GM23338 (cell line): ENCODE measurements around the gene TOR1AIP2. TPM values are rescaled to one million over a fixed set of nuclear protein-coding genes. Genes with fewer than 3 reads are reported as not detected.

Source experiments
- ATAC-seq: fragments of 200-7000 bp; cut with Tn5 transposase; 3 replicates; pipeline ENCODE4 v1.9.1; 2020
- DNase-seq: peaks from one replicate; pipeline ENCODE4 v3.0.0-alpha.2; 2015; ENCODE audit warnings: low spot score
- H2AFZ ChIP-seq: fragments of 200-600 bp; sonication (generic); 2 replicates; pipeline ENCODE4 v1.8.0; 2016; ENCODE audit warnings: antibody characterized with exemption, mild to moderate bottlenecking, moderate library complexity
- H3F3A ChIP-seq: fragments of 200-600 bp; sonication (generic); replicated peaks from 2 replicates; pipeline ENCODE4 v1.8.0; 2017; ENCODE audit warnings: antibody characterized with exemption, mixed run types, low read depth
- H3K27ac ChIP-seq: fragments of 200-600 bp; sonication (generic); 2 replicates; pipeline ENCODE4 v1.6.1; 2016; ENCODE audit warnings: low read depth
- H3K27me3 ChIP-seq: fragments of 200-600 bp; sonication (generic); 2 replicates; pipeline ENCODE4 v1.8.0; 2016; ENCODE audit warnings: mild to moderate bottlenecking, mixed run types, moderate library complexity; ENCODE audit not compliant: insufficient read depth
- H3K36me3 ChIP-seq: fragments of 200-600 bp; sonication (generic); 2 replicates; pipeline ENCODE4 v1.8.0; 2016; ENCODE audit warnings: mild to moderate bottlenecking; ENCODE audit not compliant: insufficient read depth
- H3K4me1 ChIP-seq: fragments of 200-600 bp; sonication (generic); 2 replicates; pipeline ENCODE4 v1.8.0; 2016; ENCODE audit warnings: mild to moderate bottlenecking, moderate library complexity; ENCODE audit not compliant: insufficient read depth
- H3K4me2 ChIP-seq: fragments of 200-600 bp; sonication (generic); 2 replicates; pipeline ENCODE4 v1.7.1; 2017; ENCODE audit warnings: mixed run types
- H3K4me3 ChIP-seq: fragments of 200-600 bp; sonication (generic); 2 replicates; pipeline ENCODE4 v1.6.1; 2016; ENCODE audit warnings: mixed run types
- H3K79me2 ChIP-seq: fragments of 200-600 bp; sonication (generic); replicated peaks from 2 replicates; pipeline ENCODE4 v1.8.0; 2017; ENCODE audit warnings: mild to moderate bottlenecking; ENCODE audit not compliant: insufficient read depth
- H3K9me2 ChIP-seq: fragments of 200-600 bp; sonication (generic); 2 replicates; pipeline ENCODE4 v1.8.0; 2017; ENCODE audit not compliant: insufficient read depth
- H4K20me1 ChIP-seq: fragments of 200-600 bp; sonication (generic); replicated peaks from 2 replicates; pipeline ENCODE4 v1.8.0; 2017; ENCODE audit warnings: mild to moderate bottlenecking; ENCODE audit not compliant: insufficient read depth
- H3K27ac Mint-ChIP-seq: 2 replicates; pipeline ENCODE4 v1.8.0; 2020; ENCODE audit warnings: inconsistent platforms, mild to moderate bottlenecking, moderate library complexity, mixed read lengths
- H3K27me3 Mint-ChIP-seq: 3 replicates; pipeline ENCODE4 v1.8.0; 2022; ENCODE audit warnings: low read depth, mild to moderate bottlenecking, moderate library complexity, mixed read lengths, inconsistent platforms; ENCODE audit not compliant: insufficient read depth, poor library complexity
- H3K36me3 Mint-ChIP-seq: 3 replicates; pipeline ENCODE4 v1.8.0; 2021; ENCODE audit warnings: low read depth, mild to moderate bottlenecking, inconsistent platforms, moderate library complexity, mixed read lengths
- H3K4me1 Mint-ChIP-seq: 3 replicates; pipeline ENCODE4 v1.8.0; 2020; ENCODE audit warnings: mild to moderate bottlenecking, inconsistent platforms, mixed read lengths
- H3K4me3 Mint-ChIP-seq: 3 replicates; pipeline ENCODE4 v1.8.0; 2021; ENCODE audit warnings: moderate library complexity, mild to moderate bottlenecking, inconsistent platforms, mixed read lengths
- H3K9me3 Mint-ChIP-seq: 3 replicates; pipeline ENCODE4 v1.8.0; 2020; ENCODE audit warnings: moderate library complexity, mild to moderate bottlenecking, inconsistent platforms, mixed read lengths
- CREB1 ChIP-seq: fragments of 250-450 bp; sonication (Bioruptor Pico); IDR thresholded peaks from 2 replicates; pipeline ENCODE4 v1.5.0; 2020; ENCODE audit warnings: low read depth, mild to moderate bottlenecking, moderate library complexity
- CTCF ChIP-seq, 2 experiments: fragments of 200-600 bp in 1 of 2; sonication (generic) in 1 of 2; conservative IDR thresholded peaks; 2 replicates each; pipeline versions ENCODE4 v1.5.1 to v1.6.1; 2016 to 2017; ENCODE audit warnings: antibody characterized with exemption in 2 of 2, low read depth in 2 of 2, mild to moderate bottlenecking in 2 of 2, moderate library complexity in 1 of 2
- ETS1 ChIP-seq: IDR thresholded peaks from 2 replicates; pipeline ENCODE4 v1.6.1; 2016; ENCODE audit warnings: antibody characterized with exemption
- JUNB ChIP-seq: IDR thresholded peaks from one replicate; pipeline ENCODE4 v1.6.1; 2016; ENCODE audit warnings: antibody characterized with exemption; ENCODE audit not compliant: unreplicated experiment
- NANOG ChIP-seq: IDR thresholded peaks from 2 replicates; pipeline ENCODE4 v1.6.1; 2016; ENCODE audit warnings: antibody characterized with exemption, borderline replicate concordance
- REST ChIP-seq: IDR thresholded peaks from one replicate; pipeline ENCODE4 v1.6.1; 2018; ENCODE audit warnings: antibody characterized with exemption; ENCODE audit not compliant: unreplicated experiment
- STAT1 ChIP-seq: IDR thresholded peaks from one replicate; pipeline ENCODE4 v1.6.1; 2016; ENCODE audit warnings: antibody characterized with exemption; ENCODE audit not compliant: unreplicated experiment
- ZNF114 ChIP-seq: fragments of 250-450 bp; sonication (Bioruptor Pico); IDR thresholded peaks from 2 replicates; pipeline ENCODE4 v1.5.0; 2020; ENCODE audit warnings: mild to moderate bottlenecking, moderate library complexity
- ZNF462 ChIP-seq: fragments of 250-450 bp; sonication (Bioruptor Pico); IDR thresholded peaks from 2 replicates; pipeline ENCODE4 v1.5.0; 2020; ENCODE audit warnings: mild to moderate bottlenecking, moderate library complexity
- polyA plus RNA-seq: library from polyadenylated mRNA; unstranded; fragments of >200 nt; fragmentation: Nextera tagmentation; extraction: Ambion mirVana; gene quantifications from 2 replicates; pipeline ENCODE4 v1.2.1, GENCODE V29; 2016
- total RNA-seq: library from RNA; depleted of rRNA; stranded (reverse); fragments of >200 nt; shearing (Covaris generic); gene quantifications from 2 replicates; pipeline ENCODE4 v1.2.3, GENCODE V29; 2014

TOR1AIP2 gene
- total and polyA plus RNA-seq, 2 experiments from 2014 or later = 21.1 to 81.3 TPM

GRCh38 chr1:179848233-179848632 is 29.4 kb downstream of the TOR1AIP2 start (continued):
- TF ChIP-seq ZNF462 (CRISPR knock-in tag) = no peak

- Histone ChIP-seq H3K27me3 (no peaks in the 10 kb centered on the region), H2AFZ (no peak overlapping the region), H3K36me3 (no peaks in the 10 kb centered on the region), H3K79me2 (no peaks in the 10 kb centered on the region), H3K27ac (no peak overlapping the region), H3K9me2 (no peaks in the 10 kb centered on the region), H3F3A (no peaks in the 10 kb centered on the region), H3K4me1 (no peaks in the 10 kb centered on the region), H3K4me2 (no peak overlapping the region), H3K4me3 (no peak overlapping the region), H4K20me1 (no peaks in the 10 kb centered on the region)
- H3K9me3 Mint-ChIP-seq = peaks cover 3% of the 10 kb centered on the region; the same call in 2 of the 3 replicates
- DNase-seq = no peak
- no peak for ATAC-seq
- no peaks in the 10 kb centered on the region for H3K27me3 Mint-ChIP-seq
- peaks cover 12% of the 10 kb centered on the region for H3K36me3 Mint-ChIP-seq
- no peak overlapping the region for H3K4me3 Mint-ChIP-seq
- no peak overlapping the region for H3K27ac Mint-ChIP-seq
- peaks cover 5% of the 10 kb centered on the region; the same call in 1 of the 3 replicates for H3K4me1 Mint-ChIP-seq
- TF ChIP-seq ZNF114 = no peak
- no peak for TF ChIP-seq CREB1 (CRISPR knock-in tag)
- no peak for TF ChIP-seq NANOG
- TF ChIP-seq ETS1 = no peak
- TF ChIP-seq STAT1 = no peak
- no peak for TF ChIP-seq JUNB
- no peak for TF ChIP-seq REST
- TF ChIP-seq CTCF (conservative IDR thresholded peaks at IDR 0.05; ENCODE audit: low read depth in 2 of 2) = no peak
These were observed 37.5 kb downstream of the TOR1AIP2 start for GRCh38 chr1:179840107-179840506.
